GM23338 (cell line): ENCODE measurements around the gene IRF2.

ENCODE experiments used
- CTCF ChIP-seq, 2 experiments: fragments of 200-600 bp in 1 of 2; sonication (generic) in 1 of 2; conservative IDR thresholded peaks; 2 replicates each; pipeline versions ENCODE4 v1.5.1 to v1.6.1; 2016 to 2017; ENCODE audit warnings: antibody characterized with exemption in 2 of 2, low read depth in 2 of 2, mild to moderate bottlenecking in 2 of 2, moderate library complexity in 1 of 2
- EZH2 ChIP-seq: fragments of 200-600 bp; sonication (generic); IDR thresholded peaks from one replicate; pipeline ENCODE4 v1.8.0; 2017; ENCODE audit warnings: antibody characterized with exemption, mild to moderate bottlenecking, low read depth; ENCODE audit not compliant: unreplicated experiment
- EZH2phosphoT487 ChIP-seq: fragments of 200-600 bp; sonication (generic); IDR thresholded peaks from one replicate; pipeline ENCODE4 v1.8.1; 2018; ENCODE audit warnings: antibody characterized with exemption; ENCODE audit not compliant: unreplicated experiment
- JUNB ChIP-seq: IDR thresholded peaks from one replicate; pipeline ENCODE4 v1.6.1; 2016; ENCODE audit warnings: antibody characterized with exemption; ENCODE audit not compliant: unreplicated experiment
- POLR2AphosphoS5 ChIP-seq: IDR thresholded peaks from 2 replicates; pipeline ENCODE4 v1.6.1; 2016; ENCODE audit warnings: antibody characterized with exemption, low read depth
- REST ChIP-seq: IDR thresholded peaks from one replicate; pipeline ENCODE4 v1.6.1; 2018; ENCODE audit warnings: antibody characterized with exemption; ENCODE audit not compliant: unreplicated experiment
- STAT1 ChIP-seq: IDR thresholded peaks from one replicate; pipeline ENCODE4 v1.6.1; 2016; ENCODE audit warnings: antibody characterized with exemption; ENCODE audit not compliant: unreplicated experiment
- ZNF331 ChIP-seq: fragments of 250-450 bp; sonication (Bioruptor Pico); IDR thresholded peaks from 2 replicates; pipeline ENCODE4 v1.5.0; 2020; ENCODE audit warnings: low read depth, mild to moderate bottlenecking, moderate library complexity

DNA sequence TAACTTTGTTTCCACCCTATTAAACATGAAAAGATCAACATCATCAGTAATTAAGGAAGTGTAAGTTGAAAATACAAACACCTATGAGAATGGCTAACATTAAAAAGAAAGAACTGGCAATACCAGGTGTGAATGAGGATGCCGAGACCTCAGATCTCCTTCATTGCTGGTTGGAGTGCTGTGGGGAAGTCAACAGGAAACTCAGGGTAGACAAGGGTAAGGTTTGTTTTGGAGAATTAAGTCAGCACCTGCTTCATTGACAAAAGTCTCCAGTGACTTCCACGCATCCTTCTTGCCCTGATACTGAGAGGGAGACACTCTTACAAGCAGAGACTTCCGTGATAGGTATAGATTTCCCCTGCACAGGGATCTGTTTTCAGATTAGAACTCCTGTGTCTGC lies 106.1 kb downstream of the IRF2 start:
- no peak for TF ChIP-seq CTCF (conservative IDR thresholded peaks at IDR 0.05; ENCODE audit: low read depth in 2 of 2)
- TF ChIP-seq STAT1: no peak
- no peak for TF ChIP-seq REST
- no peak for TF ChIP-seq EZH2
- TF ChIP-seq POLR2AphosphoS5: no peak
- TF ChIP-seq JUNB: no peak
- no peak for TF ChIP-seq EZH2phosphoT487
- no peak for TF ChIP-seq ZNF331 (CRISPR knock-in tag)
